Activated T-helper 17 cell treated with anti-CD3 and anti-CD28 coated beads, Interleukin-2, amount 50 U/mL, for 72 hours (primary cell): ENCODE measurements around the gene TTN. TPM values are rescaled to one million over a fixed set of nuclear protein-coding genes. Genes with fewer than 3 reads are reported as not detected.

Source experiments
- ATAC-seq: fragments of 150-1000 bp; cut with Tn5 transposase; replicated peaks from 2 replicates; pipeline ENCODE4 v1.10.0; 2021; ENCODE audit warnings: mild to moderate bottlenecking, moderate library complexity
- H3K27ac Mint-ChIP-seq: one replicate; pipeline ENCODE4 v1.8.0; 2022; ENCODE audit warnings: mixed read lengths
- H3K27me3 Mint-ChIP-seq: one replicate; pipeline ENCODE4 v1.8.0; 2022; ENCODE audit warnings: mixed read lengths
- H3K36me3 Mint-ChIP-seq: one replicate; pipeline ENCODE4 v1.8.0; 2022; ENCODE audit warnings: low read depth, mild to moderate bottlenecking, mixed read lengths
- H3K4me1 Mint-ChIP-seq: one replicate; pipeline ENCODE4 v1.8.0; 2022; ENCODE audit warnings: mixed read lengths
- H3K4me3 Mint-ChIP-seq: one replicate; pipeline ENCODE4 v1.8.0; 2022; ENCODE audit warnings: mild to moderate bottlenecking, mixed read lengths
- H3K9me3 Mint-ChIP-seq: one replicate; pipeline ENCODE4 v1.8.0; 2022; ENCODE audit warnings: mixed read lengths
- total RNA-seq, 2 donors: library from RNA; stranded (reverse); gene quantifications; one replicate each; pipeline ENCODE4 v1.2.3, GENCODE V29; 2022

The TTN gene
- total RNA-seq, 2 donors from 2014 or later = 0.84 to 3.1 TPM

GRCh38 chr2:178787934-178788333, 19.3 kb downstream of the TTN start:
- Mint-ChIP-seq H3K27me3 (no peaks in the 10 kb centered on the region), H3K4me1 (no peaks in the 10 kb centered on the region), H3K36me3 (no peaks in the 10 kb centered on the region), H3K4me3 (no peak overlapping the region), H3K27ac (no peak overlapping the region), H3K9me3 (no peaks in the 10 kb centered on the region)
- no peak for ATAC-seq

- Mint-ChIP-seq H3K36me3 (no peaks in the 10 kb centered on the region), H3K27ac (no peak overlapping the region), H3K4me3 (no peak overlapping the region), H3K9me3 (no peaks in the 10 kb centered on the region), H3K4me1 (no peaks in the 10 kb centered on the region), H3K27me3 (no peaks in the 10 kb centered on the region)
- no peak for ATAC-seq
Observed at GRCh38 chr2:178787155-178787554, 20.1 kb downstream of the TTN start.

- ATAC-seq = no peak
- H3K27ac Mint-ChIP-seq = no peak overlapping the region
Observed at GRCh38 chr2:178783889-178784288, 23.3 kb downstream of the TTN start.

DNA sequence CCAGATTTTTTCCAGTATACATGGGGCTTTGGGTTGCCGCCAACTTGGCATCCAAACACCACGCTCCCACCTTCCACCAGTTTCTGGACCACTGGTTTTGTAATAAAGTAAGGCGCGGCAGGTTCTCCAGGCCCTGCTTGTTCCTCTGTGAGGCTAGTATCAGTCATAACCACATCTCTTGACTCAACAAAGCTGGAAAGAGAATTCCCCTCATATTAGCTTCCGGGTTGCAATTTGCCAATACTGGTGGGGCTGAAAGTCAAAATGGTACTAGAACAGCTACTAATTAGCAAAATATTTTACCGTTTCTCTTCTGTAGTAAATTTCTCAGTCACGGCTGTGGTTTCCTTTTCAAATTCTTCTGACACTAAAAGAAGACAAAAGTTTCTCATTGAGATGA, 25.0 kb downstream of the TTN start:
- Mint-ChIP-seq H3K4me1 (no peaks in the 10 kb centered on the region), H3K27me3 (no peaks in the 10 kb centered on the region), H3K9me3 (no peaks in the 10 kb centered on the region), H3K36me3 (no peaks in the 10 kb centered on the region), H3K4me3 (no peak overlapping the region), H3K27ac (no peak overlapping the region)
- no peak for ATAC-seq

More at GRCh38 chr2:178783889-178784288, 23.3 kb downstream of the TTN start:
- no peaks in the 10 kb centered on the region for H3K27me3 Mint-ChIP-seq
- no peak overlapping the region for H3K4me3 Mint-ChIP-seq
- no peaks in the 10 kb centered on the region for H3K36me3 Mint-ChIP-seq
- H3K9me3 Mint-ChIP-seq = no peaks in the 10 kb centered on the region
- no peaks in the 10 kb centered on the region for H3K4me1 Mint-ChIP-seq

DNA sequence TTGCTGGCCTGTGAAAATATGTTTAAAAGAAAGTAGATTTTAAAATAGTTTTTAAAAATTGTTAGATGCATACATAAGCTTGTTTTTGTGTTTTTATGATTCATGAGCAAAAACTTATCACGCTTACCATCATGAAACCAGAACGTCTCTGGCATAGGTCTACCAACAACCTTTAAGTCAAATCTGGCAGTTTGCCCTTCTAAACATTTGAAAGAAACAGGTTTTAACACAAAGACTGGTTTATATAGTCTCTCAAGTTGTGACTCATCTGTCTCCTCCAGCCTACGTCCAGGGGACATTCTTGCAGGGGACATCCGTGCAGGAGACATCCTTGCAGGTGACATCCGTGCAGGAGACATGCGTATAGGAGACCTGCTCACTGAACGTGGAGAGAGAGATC, 29.6 kb downstream of the TTN start:
- H3K4me1 Mint-ChIP-seq = no peaks in the 10 kb centered on the region
- H3K36me3 Mint-ChIP-seq = no peaks in the 10 kb centered on the region
- H3K27me3 Mint-ChIP-seq = no peaks in the 10 kb centered on the region
- H3K9me3 Mint-ChIP-seq = peaks cover 9% of the 10 kb centered on the region
- H3K4me3 Mint-ChIP-seq = no peak overlapping the region
- H3K27ac Mint-ChIP-seq = no peak overlapping the region
- no peak for ATAC-seq

DNA sequence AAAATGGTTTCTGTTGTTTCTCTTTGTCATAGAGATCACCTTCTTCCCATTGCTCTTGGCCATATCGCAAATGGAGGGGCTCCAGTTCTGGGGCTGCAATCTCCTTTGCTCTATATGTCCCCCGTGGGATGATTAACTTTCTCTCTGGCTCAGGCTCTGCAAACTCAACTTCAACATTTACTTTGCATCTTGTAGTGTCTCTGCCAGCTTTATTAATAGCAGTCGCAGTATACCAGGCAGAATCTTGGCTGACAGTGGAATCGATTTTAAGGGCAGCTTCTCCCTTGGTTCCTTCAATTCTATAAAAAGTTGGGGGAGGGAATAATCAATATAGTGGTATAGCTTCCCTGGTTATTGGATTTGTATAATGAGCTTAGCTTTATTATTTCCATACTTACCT, 30.5 kb downstream of the TTN start:
- H3K4me3 Mint-ChIP-seq = no peak overlapping the region
- no peak overlapping the region for H3K27ac Mint-ChIP-seq
- no peaks in the 10 kb centered on the region for H3K36me3 Mint-ChIP-seq
- ATAC-seq = no peak
- H3K27me3 Mint-ChIP-seq = no peaks in the 10 kb centered on the region
- H3K4me1 Mint-ChIP-seq = no peaks in the 10 kb centered on the region
- peaks cover 9% of the 10 kb centered on the region for H3K9me3 Mint-ChIP-seq

DNA sequence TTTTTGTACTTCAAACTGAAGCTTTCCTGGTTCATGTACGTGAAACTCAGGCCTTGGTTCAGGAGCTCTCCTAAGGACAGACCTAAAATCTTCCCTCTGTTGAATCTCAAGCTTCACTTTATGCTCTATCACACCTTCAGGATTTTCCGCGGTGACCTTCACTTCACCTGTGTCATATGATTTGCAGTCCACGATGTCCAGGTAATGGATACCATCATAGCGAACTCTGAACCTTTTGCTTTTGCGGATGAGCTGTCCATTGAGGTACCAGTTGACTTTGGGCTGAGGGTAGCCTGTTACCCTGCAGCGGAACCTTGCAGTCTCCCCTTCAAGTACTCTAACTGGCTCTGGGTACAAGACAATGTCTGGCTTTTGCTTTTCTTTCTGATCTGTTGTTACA, 31.2 kb downstream of the TTN start:
- no peaks in the 10 kb centered on the region for H3K36me3 Mint-ChIP-seq
- H3K4me1 Mint-ChIP-seq = no peaks in the 10 kb centered on the region
- H3K9me3 Mint-ChIP-seq = peaks cover 9% of the 10 kb centered on the region
- H3K27me3 Mint-ChIP-seq = no peaks in the 10 kb centered on the region
- ATAC-seq = no peak
- H3K4me3 Mint-ChIP-seq = no peak overlapping the region
- H3K27ac Mint-ChIP-seq = no peak overlapping the region

DNA sequence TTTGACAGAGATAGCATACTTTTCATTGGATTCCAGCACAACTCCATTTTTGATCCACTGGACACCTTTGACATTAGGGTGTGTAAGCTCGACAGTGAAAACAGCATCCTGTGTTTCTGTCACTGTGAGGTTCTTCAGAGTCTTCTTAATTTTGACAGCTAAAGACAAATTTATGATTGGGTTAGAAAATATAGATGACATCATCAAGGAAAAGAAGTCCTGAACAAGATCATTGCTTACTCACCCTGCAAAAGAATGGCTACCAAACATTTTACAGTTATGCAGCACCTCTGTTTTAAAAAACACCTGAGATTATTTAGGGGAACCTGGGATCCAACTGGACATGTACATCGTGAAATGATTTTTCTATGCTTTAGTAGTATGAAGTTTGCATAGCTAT, 36.7 kb downstream of the TTN start:
- Mint-ChIP-seq H3K4me1 (no peaks in the 10 kb centered on the region), H3K4me3 (no peak overlapping the region)
- ATAC-seq = no peak

DNA sequence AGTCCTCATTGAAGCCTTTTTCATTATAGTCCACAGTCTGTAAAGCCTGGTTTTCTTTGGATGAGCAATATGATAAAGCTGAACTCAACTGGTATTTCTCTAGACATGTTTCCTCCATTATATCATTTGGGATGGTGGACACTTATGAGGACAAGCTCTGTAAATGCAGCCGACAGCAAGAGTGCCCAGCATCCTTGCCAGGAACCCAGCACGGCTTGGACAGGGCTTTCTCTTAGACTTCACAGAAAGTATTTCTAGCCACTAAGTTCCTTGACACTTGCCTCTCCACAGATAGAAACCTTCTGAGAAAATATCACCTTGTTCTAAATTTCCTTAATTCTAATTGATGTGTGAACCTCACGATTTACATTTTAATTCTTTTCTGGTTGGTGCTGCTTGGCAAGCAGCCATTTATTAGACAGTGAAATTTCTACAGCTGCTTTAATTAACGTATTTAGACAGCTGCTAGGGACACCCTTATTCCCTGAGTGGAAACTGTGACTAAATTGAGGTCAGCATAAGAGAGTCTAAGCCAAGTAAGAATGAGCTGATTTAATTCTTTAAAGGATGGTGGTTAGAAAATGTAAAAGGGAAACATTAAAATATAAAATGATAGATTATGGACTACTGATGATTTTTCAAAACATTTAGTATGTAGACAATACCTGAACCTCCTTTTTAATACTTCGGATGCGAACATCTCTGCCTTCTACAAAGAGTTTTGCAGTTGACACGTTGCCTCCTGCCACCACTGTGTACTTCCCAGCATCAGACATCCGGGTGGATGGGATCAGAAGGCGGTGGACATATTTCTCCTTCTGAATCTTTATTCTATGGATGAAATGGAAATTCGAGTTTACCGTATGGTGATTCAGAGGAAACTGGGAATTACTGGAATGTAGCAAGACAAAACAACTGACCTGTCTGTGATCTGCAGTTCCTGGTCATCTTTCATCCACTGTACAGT, 39.8 kb downstream of the TTN start:
- H3K4me1 Mint-ChIP-seq = no peaks in the 10 kb centered on the region
- no peak overlapping the region for H3K4me3 Mint-ChIP-seq
- no peak for ATAC-seq
- H3K9me3 Mint-ChIP-seq = no peaks in the 10 kb centered on the region
- peaks cover 8% of the 10 kb centered on the region for H3K27me3 Mint-ChIP-seq
- no peak overlapping the region for H3K27ac Mint-ChIP-seq
- no peaks in the 10 kb centered on the region for H3K36me3 Mint-ChIP-seq

More for the DNA sequence above, 36.7 kb downstream of the TTN start:
- no peaks in the 10 kb centered on the region for H3K36me3 Mint-ChIP-seq
- peaks cover under 1% of the 10 kb centered on the region for H3K9me3 Mint-ChIP-seq
- no peak overlapping the region for H3K27ac Mint-ChIP-seq
- no peaks in the 10 kb centered on the region for H3K27me3 Mint-ChIP-seq

DNA sequence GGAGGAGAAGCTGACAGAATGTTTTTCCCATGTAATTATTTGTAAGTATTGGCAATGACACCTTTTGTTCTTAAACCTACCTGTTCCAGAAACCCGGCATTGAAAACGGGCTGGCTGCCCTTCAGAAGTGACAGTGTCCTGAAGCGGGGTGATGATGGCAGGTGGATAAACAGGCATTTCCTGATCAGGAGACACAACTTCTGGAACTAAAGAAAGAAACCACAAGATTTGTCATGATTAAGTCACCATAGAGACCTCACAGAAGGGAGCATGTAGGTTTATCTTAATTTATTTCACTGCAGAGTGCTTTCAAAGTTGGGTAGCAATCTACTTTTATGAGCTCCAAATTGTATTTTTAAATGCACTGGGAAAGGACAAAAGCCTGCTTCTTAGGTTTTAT, 43.1 kb downstream of the TTN start:
- ATAC-seq = no peak
- Mint-ChIP-seq H3K4me3 (no peak overlapping the region), H3K4me1 (no peaks in the 10 kb centered on the region), H3K27ac (no peak overlapping the region), H3K36me3 (no peaks in the 10 kb centered on the region), H3K27me3 (peaks cover 8% of the 10 kb centered on the region), H3K9me3 (no peaks in the 10 kb centered on the region)

- ATAC-seq = peak; percentile 56
- no peaks in the 10 kb centered on the region for H3K36me3 Mint-ChIP-seq
- no peak overlapping the region for H3K27ac Mint-ChIP-seq
- no peaks in the 10 kb centered on the region for H3K4me1 Mint-ChIP-seq
- no peaks in the 10 kb centered on the region for H3K9me3 Mint-ChIP-seq
- no peak overlapping the region for H3K4me3 Mint-ChIP-seq
- peaks cover 8% of the 10 kb centered on the region for H3K27me3 Mint-ChIP-seq
Observed at GRCh38 chr2:178761759-178762371, 45.4 kb downstream of the TTN start.

- H3K36me3 Mint-ChIP-seq = no peaks in the 10 kb centered on the region
- no peaks in the 10 kb centered on the region for H3K4me1 Mint-ChIP-seq
- H3K4me3 Mint-ChIP-seq = no peak overlapping the region
- no peak for ATAC-seq
- no peak overlapping the region for H3K27ac Mint-ChIP-seq
- no peaks in the 10 kb centered on the region for H3K9me3 Mint-ChIP-seq
- H3K27me3 Mint-ChIP-seq = no peaks in the 10 kb centered on the region
Observed at GRCh38 chr2:178756843-178757242, 50.4 kb downstream of the TTN start.

GRCh38 chr2:178756343-178756742, 50.9 kb downstream of the TTN start:
- no peak overlapping the region for H3K27ac Mint-ChIP-seq
- no peaks in the 10 kb centered on the region for H3K9me3 Mint-ChIP-seq
- no peaks in the 10 kb centered on the region for H3K36me3 Mint-ChIP-seq
- no peak for ATAC-seq
- H3K4me3 Mint-ChIP-seq = no peak overlapping the region
- H3K4me1 Mint-ChIP-seq = no peaks in the 10 kb centered on the region
- peaks cover 3% of the 10 kb centered on the region for H3K27me3 Mint-ChIP-seq

DNA sequence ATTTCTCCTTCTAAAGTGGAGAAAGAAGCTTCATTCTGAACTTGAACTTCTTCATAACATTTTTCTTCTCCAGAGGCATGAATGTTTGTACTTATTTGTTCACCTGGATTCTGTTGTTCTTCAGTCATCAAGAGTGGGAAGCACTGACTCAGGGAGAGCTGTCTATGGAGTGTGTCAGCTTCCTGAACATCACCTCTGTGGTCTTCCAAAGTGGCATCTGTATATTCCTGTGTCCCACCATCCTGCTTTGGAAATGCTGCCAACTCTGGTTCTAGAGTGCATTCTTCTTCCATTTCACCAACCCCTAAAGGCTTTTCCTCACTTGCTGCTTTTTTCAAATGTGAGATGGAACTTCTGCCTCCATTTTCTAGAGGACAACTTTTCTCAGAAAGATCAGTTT, 59.5 kb downstream of the TTN start:
- Mint-ChIP-seq H3K27ac (no peak overlapping the region), H3K27me3 (peaks cover 14% of the 10 kb centered on the region), H3K4me1 (no peaks in the 10 kb centered on the region), H3K4me3 (no peak overlapping the region), H3K36me3 (no peaks in the 10 kb centered on the region), H3K9me3 (no peaks in the 10 kb centered on the region)
- no peak for ATAC-seq

GRCh38 chr2:178734518-178734917, 72.7 kb downstream of the TTN start:
- Mint-ChIP-seq H3K4me3 (no peak overlapping the region), H3K4me1 (no peaks in the 10 kb centered on the region), H3K36me3 (no peaks in the 10 kb centered on the region), H3K27me3 (no peaks in the 10 kb centered on the region), H3K9me3 (no peaks in the 10 kb centered on the region), H3K27ac (no peak overlapping the region)
- ATAC-seq = no peak
